Measurements from ENCODE around the gene MRPS2.

Gene MRPS2

DNA sequence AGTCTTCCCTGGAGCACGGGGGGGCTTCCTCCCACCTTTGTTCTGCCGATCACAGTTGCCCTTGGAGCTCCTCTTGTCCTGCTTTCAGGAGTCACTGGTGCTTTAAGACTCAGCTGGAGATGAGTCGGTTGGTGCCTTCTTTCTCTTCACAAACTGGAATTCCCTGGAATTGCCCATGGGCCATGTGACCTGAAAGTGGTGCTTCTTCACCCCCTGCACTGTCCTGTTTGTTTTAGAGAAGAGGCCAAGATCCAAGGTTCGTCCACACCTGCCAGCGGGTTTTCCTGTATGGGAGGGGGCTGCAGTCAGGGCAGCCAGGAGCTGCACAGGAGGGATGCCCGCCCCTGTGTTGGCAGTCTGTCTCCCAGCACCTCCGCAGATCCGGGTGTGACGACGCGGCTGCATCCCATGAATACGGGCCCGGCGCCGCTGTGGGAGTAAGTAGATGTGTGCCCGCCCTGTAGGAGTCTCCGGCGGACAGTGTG is 9.5 kb upstream of the MRPS2 start:
- H3K36me3 ChIP-seq (ENCODE audit: control insufficient read depth, insufficient read depth, low read length): no peaks in the 10 kb centered on the region
- no peak overlapping the region for H3K9ac ChIP-seq
- H2AFZ ChIP-seq: no peak overlapping the region
- H3K9me3 ChIP-seq (ENCODE audit: control insufficient read depth, low read length): no peaks in the 10 kb centered on the region
- H3K27me3 ChIP-seq (ENCODE audit: control insufficient read depth, insufficient read depth, low read length): no peaks in the 10 kb centered on the region
- no peaks in the 10 kb centered on the region for H3K4me1 ChIP-seq
- no peak overlapping the region for H3K4me3 ChIP-seq (ENCODE audit: low read depth, low read length)
- no peak overlapping the region for H3K27ac ChIP-seq
- TF ChIP-seq, protein P1, sequence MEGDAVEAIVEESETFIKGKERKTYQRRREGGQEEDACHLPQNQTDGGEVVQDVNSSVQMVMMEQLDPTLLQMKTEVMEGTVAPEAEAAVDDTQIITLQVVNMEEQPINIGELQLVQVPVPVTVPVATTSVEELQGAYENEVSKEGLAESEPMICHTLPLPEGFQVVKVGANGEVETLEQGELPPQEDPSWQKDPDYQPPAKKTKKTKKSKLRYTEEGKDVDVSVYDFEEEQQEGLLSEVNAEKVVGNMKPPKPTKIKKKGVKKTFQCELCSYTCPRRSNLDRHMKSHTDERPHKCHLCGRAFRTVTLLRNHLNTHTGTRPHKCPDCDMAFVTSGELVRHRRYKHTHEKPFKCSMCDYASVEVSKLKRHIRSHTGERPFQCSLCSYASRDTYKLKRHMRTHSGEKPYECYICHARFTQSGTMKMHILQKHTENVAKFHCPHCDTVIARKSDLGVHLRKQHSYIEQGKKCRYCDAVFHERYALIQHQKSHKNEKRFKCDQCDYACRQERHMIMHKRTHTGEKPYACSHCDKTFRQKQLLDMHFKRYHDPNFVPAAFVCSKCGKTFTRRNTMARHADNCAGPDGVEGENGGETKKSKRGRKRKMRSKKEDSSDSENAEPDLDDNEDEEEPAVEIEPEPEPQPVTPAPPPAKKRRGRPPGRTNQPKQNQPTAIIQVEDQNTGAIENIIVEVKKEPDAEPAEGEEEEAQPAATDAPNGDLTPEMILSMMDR (IDR thresholded peaks at IDR 0.05): no peak
- H3K4me2 ChIP-seq (ENCODE audit: low read length): no peak overlapping the region
- no peaks in the 10 kb centered on the region for H3K79me2 ChIP-seq

DNA sequence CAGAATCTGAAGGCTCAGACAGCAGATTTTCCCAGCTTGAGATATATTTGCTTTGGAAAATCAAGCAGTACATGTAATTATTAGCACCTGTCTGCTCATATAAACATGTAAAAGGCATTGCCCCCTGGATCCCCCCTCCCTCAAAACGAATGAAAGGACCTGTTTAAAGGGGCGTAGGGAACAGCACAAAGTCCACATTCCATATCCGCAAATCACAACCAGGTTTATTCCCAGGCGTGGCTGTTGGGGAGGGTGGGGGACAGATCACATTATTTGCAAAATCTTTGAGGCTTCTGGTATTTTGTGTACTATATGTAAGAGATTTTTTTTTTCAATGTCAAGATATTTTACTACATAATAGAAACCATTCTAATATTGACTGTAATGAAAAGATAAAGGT is 8.7 kb upstream of the MRPS2 start:
- H3K4me3 ChIP-seq (ENCODE audit: low read depth, low read length): no peak overlapping the region

DNA sequence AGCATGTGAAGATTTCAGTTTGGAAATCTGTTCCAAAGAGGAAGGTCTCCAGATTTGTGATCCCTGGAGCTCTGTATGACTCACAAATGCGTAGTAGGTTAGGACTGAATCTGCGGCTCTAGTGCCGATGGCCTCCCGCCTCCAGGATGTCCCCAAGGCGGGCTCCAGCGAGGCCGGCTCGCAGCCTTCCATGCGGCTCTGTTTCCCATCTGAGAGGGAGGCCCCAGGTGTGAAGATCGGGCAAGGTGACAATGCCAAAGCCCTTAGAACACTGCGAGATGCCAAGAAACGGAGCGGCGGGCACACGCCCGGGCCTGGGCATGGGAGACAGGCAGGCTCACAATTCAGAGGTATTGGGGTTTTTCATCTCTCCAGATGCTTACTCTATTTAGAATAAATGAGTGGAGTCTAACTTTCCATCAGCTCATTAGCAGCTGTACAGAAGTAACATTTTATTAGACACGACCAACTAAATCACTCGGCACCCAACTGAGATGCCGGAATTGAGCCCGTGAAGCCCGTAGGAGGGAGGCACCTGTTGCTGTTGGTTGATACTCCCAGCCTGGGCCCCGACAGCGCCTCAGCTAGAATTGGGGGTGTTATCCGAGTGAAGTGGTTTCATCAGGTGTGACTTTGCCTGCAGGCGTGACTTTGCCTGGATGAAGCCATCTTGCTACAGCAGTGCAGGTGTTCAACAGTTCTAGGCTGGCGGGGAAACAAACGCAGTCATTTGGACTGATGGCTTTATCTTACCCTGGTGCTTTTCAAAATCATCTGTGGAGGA is 7.4 kb upstream of the MRPS2 start:
- Histone ChIP-seq H3K27ac (no peak overlapping the region), H3K9me3 (ENCODE audit: control insufficient read depth, low read length) (no peaks in the 10 kb centered on the region), H2AFZ (no peak overlapping the region), H3K36me3 (ENCODE audit: control insufficient read depth, insufficient read depth, low read length) (no peaks in the 10 kb centered on the region), H3K4me1 (no peaks in the 10 kb centered on the region), H3K79me2 (no peaks in the 10 kb centered on the region), H3K4me3 (ENCODE audit: low read depth, low read length) (no peak overlapping the region), H3K9ac (no peak overlapping the region), H3K27me3 (ENCODE audit: control insufficient read depth, insufficient read depth, low read length) (no peaks in the 10 kb centered on the region), H3K4me2 (ENCODE audit: low read length) (no peak overlapping the region)
- TF ChIP-seq, protein P1 (IDR thresholded peaks at IDR 0.05): no peak

More for the DNA sequence above, 8.7 kb upstream of the MRPS2 start:
- no peaks in the 10 kb centered on the region for H3K9me3 ChIP-seq (ENCODE audit: control insufficient read depth, low read length)
- H3K9ac ChIP-seq: no peak overlapping the region
- H2AFZ ChIP-seq: no peak overlapping the region
- TF ChIP-seq, protein P1 (IDR thresholded peaks at IDR 0.05): no peak
- H3K36me3 ChIP-seq (ENCODE audit: control insufficient read depth, insufficient read depth, low read length): no peaks in the 10 kb centered on the region
- no peak overlapping the region for H3K27ac ChIP-seq
- H3K27me3 ChIP-seq (ENCODE audit: control insufficient read depth, insufficient read depth, low read length): no peaks in the 10 kb centered on the region
- no peaks in the 10 kb centered on the region for H3K4me1 ChIP-seq
- H3K4me2 ChIP-seq (ENCODE audit: low read length): no peak overlapping the region
- no peaks in the 10 kb centered on the region for H3K79me2 ChIP-seq

DNA sequence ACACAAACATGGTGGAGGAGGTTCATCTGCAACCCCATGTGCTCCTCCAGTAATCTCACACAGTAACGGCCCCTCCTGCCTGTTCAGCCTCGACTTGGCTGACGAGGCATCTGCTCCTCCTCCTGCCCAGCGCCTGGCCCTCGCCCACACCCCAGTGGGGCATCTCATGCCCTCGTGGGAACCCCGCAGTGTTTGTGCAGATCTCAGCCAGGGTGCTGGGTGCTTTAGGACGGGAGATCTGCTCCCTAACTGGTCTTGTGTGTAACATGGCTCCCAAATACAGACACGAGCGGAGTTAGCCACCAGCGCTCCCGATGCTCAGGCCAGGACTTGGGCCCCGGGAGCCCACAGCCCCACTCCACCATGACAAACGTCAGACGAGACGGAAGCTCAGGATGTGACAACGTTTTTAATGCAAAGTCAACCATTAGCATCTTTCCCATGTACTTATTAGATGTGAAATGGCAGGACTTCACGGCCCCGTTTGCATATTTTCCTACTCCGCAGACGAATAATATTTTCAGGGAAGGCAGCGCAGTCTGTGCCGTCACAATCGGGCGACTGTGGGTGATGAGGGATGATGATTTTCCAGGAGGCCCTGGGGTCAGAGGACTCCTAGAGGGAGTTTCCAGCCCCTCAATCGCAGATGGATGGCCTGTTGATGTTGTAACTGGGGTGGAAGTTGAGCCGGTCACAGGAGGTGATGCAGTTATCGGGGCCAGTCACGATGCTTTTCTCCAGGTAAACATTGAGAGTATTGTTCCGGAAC is 5.5 kb upstream of the MRPS2 start:
- Histone ChIP-seq H3K79me2 (no peaks in the 10 kb centered on the region), H3K9me3 (ENCODE audit: control insufficient read depth, low read length) (no peaks in the 10 kb centered on the region), H3K36me3 (ENCODE audit: control insufficient read depth, insufficient read depth, low read length) (no peaks in the 10 kb centered on the region), H3K4me2 (ENCODE audit: low read length) (no peak overlapping the region), H3K4me3 (ENCODE audit: low read depth, low read length) (no peak overlapping the region), H3K27me3 (ENCODE audit: control insufficient read depth, insufficient read depth, low read length) (no peaks in the 10 kb centered on the region), H3K4me1 (no peaks in the 10 kb centered on the region), H3K27ac (no peak overlapping the region), H2AFZ (no peak overlapping the region), H3K9ac (no peak overlapping the region)
- TF ChIP-seq, protein P1 (IDR thresholded peaks at IDR 0.05): no peak
